Umbilical cord (tissue), 2 donors: ENCODE measurements around the gene AGO1. TPM values are rescaled to one million over a fixed set of nuclear protein-coding genes. Genes with fewer than 3 reads are reported as not detected.

Source experiments
- DNase-seq: peaks from one replicate; pipeline ENCODE4 v3.0.0-alpha.2; 2015; ENCODE audit warnings: low spot score
- total RNA-seq: library from RNA; depleted of rRNA; stranded (reverse); fragments of >200 nt; gene quantifications from one replicate; pipeline ENCODE4 v1.2.3, GENCODE V29; 2014; ENCODE audit warnings: low replicate concordance; ENCODE audit not compliant: insufficient read depth

The AGO1 gene
- total RNA-seq, result 8.4 TPM

GRCh38 chr1:35882945-35883634 lies at the start of gene AGO1:
AGO1 (plus strand) TSS chr1:35883209; CDS start chr1:35883422, 213 bp downstream.
- peak; percentile 94 for DNase-seq

DNA sequence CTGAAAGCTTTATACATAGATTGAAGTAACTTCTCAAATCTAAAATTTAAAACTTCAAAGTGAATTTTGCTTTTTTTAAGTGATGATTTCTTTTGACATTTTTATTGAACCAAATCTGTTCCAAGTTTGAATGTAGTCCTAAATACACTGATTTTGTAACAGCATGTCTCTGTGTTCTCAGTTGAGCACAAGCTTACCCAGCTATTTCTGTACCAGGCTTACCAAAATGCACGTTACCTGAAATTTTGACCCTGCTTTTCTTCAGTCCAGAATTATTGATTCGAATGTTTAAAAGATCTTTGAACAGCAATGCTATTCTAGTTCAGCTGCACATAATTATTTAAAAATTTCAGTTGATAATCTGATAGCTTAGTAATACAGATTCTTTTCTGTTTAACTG lies 49.6 kb upstream of the AGO1 start:
- DNase-seq, result no peak

DNA sequence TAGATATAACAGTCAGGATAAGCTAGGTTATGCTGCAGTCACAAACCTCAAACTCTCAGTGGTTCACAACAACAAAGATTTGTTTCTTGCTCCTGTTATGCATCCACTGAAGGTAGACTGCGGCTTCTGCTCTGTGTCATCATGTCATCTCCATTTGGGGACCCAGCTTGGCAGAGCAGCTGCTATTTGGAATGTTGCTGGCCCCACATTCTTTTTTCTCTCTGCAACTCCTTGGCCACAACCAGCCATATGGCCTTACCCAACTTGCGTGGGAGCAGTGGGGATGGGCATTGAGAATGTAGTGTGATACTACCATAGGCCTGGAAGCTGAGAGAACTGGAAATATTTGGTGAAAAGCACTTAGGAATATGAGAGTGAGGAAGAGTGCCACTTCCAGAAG lies 48.8 kb upstream of the AGO1 start:
- DNase-seq, result no peak

DNA sequence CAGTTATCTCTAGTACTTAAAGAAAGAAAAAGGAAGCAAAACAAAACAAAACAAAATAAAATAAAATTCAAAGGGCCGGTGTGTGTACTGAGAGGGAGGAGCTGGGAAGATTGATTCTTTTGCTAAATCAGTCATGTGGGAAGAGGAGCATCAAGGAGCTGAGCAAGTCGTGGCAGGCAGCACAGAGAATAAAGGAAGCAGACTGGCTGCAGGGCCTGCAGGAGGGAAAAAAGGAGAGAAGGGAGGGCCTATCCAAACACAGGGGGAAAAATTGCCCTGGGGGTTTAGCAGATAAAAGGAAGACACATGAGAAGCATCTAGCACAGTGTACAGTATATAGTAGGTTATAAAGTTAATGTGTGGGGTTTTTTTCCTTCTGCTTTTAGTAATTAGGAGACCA lies 47.6 kb upstream of the AGO1 start:
- peak; percentile 66 for DNase-seq

- DNase-seq, result no peak
Measured at GRCh38 chr1:35836734-35837133, 46.3 kb upstream of the AGO1 start.

DNA sequence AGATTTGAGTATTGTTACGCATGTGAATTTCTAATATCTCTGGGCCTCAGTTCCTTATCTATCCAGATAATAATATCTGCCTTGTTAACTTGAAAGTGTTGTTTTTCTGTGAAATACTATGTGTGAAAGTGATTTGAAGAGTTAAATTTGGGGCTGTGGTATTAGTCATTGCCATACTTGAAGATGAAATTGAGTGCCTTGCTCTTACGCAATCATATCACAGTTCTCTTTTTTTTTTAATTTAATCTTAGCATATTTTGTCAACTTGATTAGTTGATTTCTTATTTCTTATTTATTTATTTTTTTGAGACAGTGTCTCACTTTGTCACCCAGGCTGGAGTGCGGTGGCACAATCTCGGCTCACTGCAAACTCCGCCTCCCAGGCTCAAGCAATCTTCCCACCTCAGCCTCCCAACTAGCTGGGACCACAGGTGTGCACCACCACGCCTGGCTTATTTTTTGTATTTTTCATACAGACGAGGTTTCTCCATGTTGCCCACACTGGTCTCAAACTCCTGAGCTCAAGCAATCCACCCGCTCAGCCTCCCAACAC lies 44.2 kb upstream of the AGO1 start:
- no peak for DNase-seq

DNA sequence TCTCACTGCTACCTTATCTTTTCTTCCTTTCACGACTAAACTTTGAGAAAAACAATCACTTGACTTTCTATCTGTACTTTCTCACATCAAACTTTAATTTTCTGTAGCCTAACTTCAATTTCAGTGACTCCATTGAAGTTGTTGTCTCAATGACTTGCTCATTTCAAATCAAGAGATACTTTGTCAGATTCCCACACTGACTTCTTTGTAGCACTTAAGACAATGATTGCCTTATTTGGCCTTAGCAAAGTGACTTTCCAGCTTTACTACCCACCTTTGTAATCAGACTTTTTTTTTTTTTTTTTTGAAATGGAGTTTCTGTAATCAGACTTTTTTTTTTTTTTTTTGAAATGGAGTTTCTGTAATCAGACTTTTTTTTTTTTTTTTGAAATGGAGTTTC lies 38.2 kb upstream of the AGO1 start:
- no peak for DNase-seq

DNA sequence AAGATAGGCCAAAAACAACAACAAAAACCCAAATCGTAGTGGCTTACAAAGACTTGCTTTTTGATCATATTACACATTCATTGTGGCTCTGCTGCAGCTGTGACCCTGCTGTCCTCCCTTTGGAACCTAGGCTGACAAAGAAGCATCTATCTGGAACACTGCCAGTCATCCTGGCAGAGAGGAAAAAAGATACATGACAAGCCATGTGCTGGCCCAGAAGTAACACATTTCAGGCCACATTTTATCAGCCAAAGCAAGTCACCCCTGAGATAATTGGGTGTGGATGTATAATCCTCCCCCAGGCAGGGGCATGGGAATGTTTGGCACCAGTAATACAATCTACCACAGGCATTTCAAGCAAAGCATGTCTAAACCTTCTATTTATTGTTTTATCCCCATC lies 37.2 kb upstream of the AGO1 start:
- DNase-seq, result no peak

GRCh38 chr1:35847935-35848565 lies 35.0 kb upstream of the AGO1 start:
- no peak for DNase-seq

- DNase-seq, result no peak
Measured at GRCh38 chr1:35850051-35850450, 33.0 kb upstream of the AGO1 start.

- DNase-seq, result no peak
Measured at GRCh38 chr1:35850716-35851115, 32.3 kb upstream of the AGO1 start.

DNA sequence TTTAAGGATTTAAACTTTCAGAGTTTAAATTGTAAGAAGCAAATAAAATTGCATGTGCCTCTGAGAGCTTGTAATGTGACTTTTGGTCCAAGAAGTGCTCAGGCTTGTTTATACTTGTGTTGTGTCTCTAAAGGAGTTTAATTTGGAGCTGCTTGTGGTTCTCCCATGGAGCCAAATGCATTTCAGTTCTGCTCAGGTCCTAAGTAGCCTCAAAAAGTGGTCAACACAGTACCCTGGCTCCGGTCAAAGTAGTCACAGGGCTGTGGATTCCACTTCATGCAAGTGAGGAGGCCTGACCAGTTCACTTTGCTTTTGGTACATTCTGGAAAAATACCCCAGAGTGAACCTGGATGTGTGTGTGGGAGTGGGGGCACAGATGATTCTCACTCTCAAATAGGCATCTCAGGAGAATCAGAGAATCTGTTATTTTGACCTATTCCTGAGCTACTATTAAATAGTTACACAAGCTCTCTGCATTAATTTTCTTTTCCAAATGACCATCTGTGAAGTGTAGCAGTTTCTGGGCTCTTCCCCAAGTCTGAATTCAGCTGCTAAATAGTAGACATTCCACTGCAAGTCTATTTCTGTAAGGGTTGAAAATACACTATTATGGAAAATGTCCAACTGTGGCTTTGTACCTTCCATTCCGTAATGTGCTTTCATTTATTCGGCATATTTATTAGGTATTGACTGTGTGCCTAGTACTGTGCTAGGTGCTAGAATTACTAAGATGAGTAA lies 31.7 kb upstream of the AGO1 start:
- peak; percentile 89 for DNase-seq

DNA sequence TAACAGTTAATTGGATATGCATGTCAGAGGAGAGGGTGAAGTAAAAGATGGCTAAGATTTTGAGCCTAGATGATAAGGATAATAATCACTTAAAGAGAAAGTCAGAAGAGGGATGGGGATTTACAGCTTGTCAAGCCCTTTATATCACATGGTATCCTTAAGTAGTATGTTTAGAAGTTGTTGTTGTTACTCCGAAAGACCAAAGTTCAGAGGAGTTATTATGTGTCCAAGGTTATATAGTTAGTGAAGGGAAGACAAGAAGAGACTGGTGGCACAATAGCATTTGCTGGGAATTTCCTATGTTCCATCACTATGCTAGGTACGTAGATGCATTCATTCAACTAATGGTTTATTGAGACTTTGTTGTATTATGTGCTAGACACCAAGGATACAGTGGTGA lies 30.8 kb upstream of the AGO1 start:
- no peak for DNase-seq

GRCh38 chr1:35854989-35855700 lies 27.9 kb upstream of the AGO1 start:
- DNase-seq, result peak; percentile 17

DNA sequence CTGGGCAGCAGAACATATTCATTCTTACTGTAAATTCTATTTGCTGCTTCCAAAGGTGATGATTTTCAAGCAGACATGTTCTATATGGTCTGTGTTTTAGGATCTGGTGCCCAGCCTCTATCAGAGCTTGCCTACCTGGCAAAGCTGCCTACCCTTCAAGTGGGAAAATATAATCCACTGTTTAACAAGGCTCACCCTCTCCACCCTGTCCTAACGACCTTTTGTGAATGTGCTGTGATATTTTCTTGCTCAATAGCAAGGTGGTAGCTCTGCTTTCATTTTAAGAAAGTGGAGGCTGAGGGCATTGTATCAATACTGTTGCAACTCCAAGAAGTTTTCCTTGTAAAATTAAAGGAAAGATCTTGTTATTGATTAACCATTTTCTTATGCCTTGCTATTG lies 26.0 kb upstream of the AGO1 start:
- DNase-seq, result no peak

GRCh38 chr1:35857830-35858229 lies 25.2 kb upstream of the AGO1 start:
- DNase-seq, result peak; percentile 32

DNA sequence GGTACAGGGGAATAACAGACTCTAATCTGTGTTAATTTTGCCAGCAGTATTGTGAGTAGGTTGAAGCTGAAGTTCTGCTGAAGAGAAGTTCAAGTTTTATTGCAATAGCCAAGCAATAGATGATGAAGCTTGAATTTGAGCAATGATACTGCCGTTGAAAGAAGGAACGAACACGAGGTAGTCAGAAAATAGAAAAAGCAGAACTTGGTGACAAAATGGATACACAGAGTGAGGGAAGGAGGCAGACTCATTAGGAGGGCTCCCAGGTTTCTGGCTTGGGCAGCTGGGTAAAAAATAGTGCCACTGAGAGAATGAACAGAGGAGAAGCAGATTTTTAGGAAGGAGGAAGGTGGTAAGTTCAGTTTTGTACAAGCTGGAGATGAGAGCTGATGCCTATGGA lies 22.3 kb upstream of the AGO1 start:
- no peak for DNase-seq

DNA sequence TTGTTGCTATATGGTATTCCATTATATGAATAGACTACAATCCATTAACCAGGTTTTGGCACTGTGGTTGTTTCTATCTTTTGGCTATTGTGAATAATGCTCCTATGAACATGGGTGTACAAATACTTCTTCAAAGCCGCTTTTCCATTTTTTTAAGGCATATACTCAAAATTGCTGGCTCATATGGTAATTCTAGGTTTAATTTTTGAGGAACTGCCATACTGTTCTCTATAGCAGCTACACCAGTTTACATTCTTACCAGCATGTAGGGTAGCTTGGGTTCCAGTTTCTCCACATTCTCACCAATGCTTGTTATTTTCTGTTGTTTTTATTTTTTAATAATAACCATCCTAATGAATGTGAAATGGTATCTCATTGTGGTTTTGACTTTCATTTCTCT lies 19.9 kb upstream of the AGO1 start:
- no peak for DNase-seq

GRCh38 chr1:35863881-35864625 lies 19.0 kb upstream of the AGO1 start:
- DNase-seq, result no peak

- DNase-seq, result no peak
Measured at GRCh38 chr1:35864813-35865212, 18.2 kb upstream of the AGO1 start.

- no peak for DNase-seq
Measured at GRCh38 chr1:35866991-35867390, 16.0 kb upstream of the AGO1 start.
